Caco-2 (cell line): Measurements from ENCODE around the gene TEKT3. TPM values are rescaled to one million over a fixed set of nuclear protein-coding genes. Genes with fewer than 3 reads are reported as not detected.

Experiments used
- BruUV-seq: library from RNA; stranded (reverse); fragments of 400-500 nt; replicated peaks from 2 replicates; lab custom pipeline; 2021; lab: Mats Ljungman, UMichigan
- CTCF ChIA-PET: fragments of 300-600 bp; sonication (Branson Sonifier 250); formaldehyde crosslinking; loops from one replicate; lab custom pipeline; 2022; ENCODE audit warnings: antibody characterized with exemption; lab: Charles Lee
- POLR2A ChIA-PET: fragments of 300-600 bp; sonication (Branson Sonifier 250); formaldehyde crosslinking; loops from one replicate; lab custom pipeline; 2022; ENCODE audit warnings: antibody characterized with exemption; lab: Charles Lee
- DNase-seq, 2 experiments: peaks; one replicate each; pipeline versions ENCODE4 v3.0.0 to v3.0.0-alpha.2; 2020 to 2022
- H3K27me3 ChIP-seq: replicated peaks from 2 replicates; pipeline ENCODE4 v1.6.0; 2011; ENCODE audit warnings: low read length; ENCODE audit not compliant: control insufficient read depth, insufficient read depth
- H3K36me3 ChIP-seq: 2 replicates; pipeline ENCODE4 v1.5.1; 2011; ENCODE audit warnings: low read length; ENCODE audit not compliant: control insufficient read depth, insufficient read depth
- H3K4me1 ChIP-seq: fragments of 250-450 bp; sonication (Bioruptor Pico); 2 replicates; pipeline ENCODE4 v1.5.1; 2020; ENCODE audit warnings: mild to moderate bottlenecking
- H3K4me3 ChIP-seq: 2 replicates; pipeline ENCODE4 v1.5.1; 2011; ENCODE audit warnings: low read depth, mild to moderate bottlenecking, control low read depth, low read length
- H3K9me3 ChIP-seq: fragments of 250-450 bp; sonication (Bioruptor Pico); 2 replicates; pipeline ENCODE4 v1.5.1; 2020; ENCODE audit warnings: mild to moderate bottlenecking, moderate library complexity
- H3K27ac Mint-ChIP-seq: one replicate; pipeline ENCODE4 v1.8.0; 2022; ENCODE audit warnings: mixed read lengths; ENCODE audit not compliant: unreplicated experiment
- H3K27me3 Mint-ChIP-seq: one replicate; pipeline ENCODE4 v1.8.0; 2022; ENCODE audit warnings: mixed read lengths; ENCODE audit not compliant: insufficient read depth, unreplicated experiment
- H3K36me3 Mint-ChIP-seq: one replicate; pipeline ENCODE4 v1.8.0; 2022; ENCODE audit warnings: mild to moderate bottlenecking, mixed read lengths; ENCODE audit not compliant: insufficient read depth, unreplicated experiment
- H3K4me1 Mint-ChIP-seq: one replicate; pipeline ENCODE4 v1.8.0; 2022; ENCODE audit warnings: low read depth, mixed read lengths; ENCODE audit not compliant: unreplicated experiment
- H3K4me3 Mint-ChIP-seq: one replicate; pipeline ENCODE4 v1.8.0; 2022; ENCODE audit warnings: mild to moderate bottlenecking, moderate library complexity, mixed read lengths; ENCODE audit not compliant: unreplicated experiment
- H3K9me3 Mint-ChIP-seq: one replicate; pipeline ENCODE4 v1.8.0; 2022; ENCODE audit warnings: mixed read lengths; ENCODE audit not compliant: unreplicated experiment
- intact Hi-C: fragments of 100-400 bp; cut with micrococcal nuclease; formaldehyde crosslinking; loops from one replicate; pipeline ENCODE4 v1.10.0; 2022; ENCODE audit not compliant: unreplicated experiment
- total RNA-seq: library from RNA; stranded (reverse); gene quantifications from 2 replicates; pipeline ENCODE4 v1.2.3, GENCODE V29; 2022
- TF ChIP-seq, protein P1 (sequence below), 2 experiments: fragments of 200-600 bp in 1 of 2; IDR thresholded peaks; 1 replicate in 1 of 2; 2 replicates in 1 of 2; pipeline versions ENCODE4 v1.5.1 to v1.8.0; 2011 to 2022; ENCODE audit warnings: antibody characterized with exemption in 1 of 2, control low read depth in 1 of 2, inconsistent platforms in 1 of 2, low read depth in 1 of 2, low read length in 1 of 2, mild to moderate bottlenecking in 1 of 2, moderate library complexity in 1 of 2; ENCODE audit not compliant: insufficient read depth in 1 of 2, severe bottlenecking in 1 of 2, unreplicated experiment in 1 of 2

The TEKT3 gene
- total RNA-seq, 1 experiment from 2014 or later: 0.43 TPM

DNA sequence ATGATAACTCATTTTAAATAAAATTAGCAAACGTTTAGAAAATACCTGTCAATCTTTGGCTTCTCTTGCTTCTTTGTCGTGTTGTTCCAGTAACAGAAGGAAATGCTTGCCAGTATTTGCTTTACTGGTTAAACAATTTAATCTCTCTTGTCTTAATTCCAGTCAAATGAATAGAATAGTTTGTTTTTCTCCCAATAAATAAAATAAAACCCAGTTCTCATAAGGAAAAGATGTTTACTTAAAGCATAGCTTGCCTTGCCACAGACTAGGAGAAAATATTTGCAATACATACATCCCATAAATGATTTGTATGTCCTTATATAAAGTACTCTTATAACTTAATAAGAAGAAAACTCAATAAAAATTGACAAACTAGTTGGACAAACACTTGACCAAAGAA lies 43.9 kb upstream of the TEKT3 start:
- no peaks in the 10 kb centered on the region for H3K36me3 Mint-ChIP-seq
- BruUV-seq: no TSS peak

DNA sequence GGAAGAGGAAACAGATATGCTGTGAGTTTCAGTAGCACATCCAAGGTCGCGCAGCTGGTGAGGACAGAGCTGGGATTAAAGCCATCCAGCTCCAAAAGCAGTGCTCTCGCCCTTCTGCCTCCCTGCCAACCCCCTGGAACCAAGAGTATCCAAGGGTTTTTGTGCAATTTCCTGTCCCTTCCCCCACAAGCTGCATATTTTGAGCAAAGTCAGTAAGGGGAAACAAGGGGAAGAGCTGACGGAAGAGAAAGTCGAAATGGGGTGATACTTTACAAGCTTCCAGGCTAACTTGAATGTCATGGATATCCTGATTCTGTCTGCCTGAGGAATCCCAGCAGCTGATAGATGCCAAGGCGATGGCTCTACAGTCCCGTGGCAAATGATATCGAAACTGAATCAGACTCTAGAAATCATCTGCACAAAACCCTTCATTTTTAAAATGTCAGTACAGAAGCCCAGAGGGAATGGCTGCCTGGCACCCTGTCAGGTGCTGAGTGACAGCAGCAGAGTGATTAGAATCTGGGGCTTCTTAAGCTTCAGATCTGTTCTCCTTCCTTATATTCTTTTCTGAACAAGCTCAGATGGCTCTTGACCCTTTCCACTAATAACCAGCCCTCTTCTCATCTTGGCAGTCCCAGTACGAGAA lies 42.9 kb upstream of the TEKT3 start:
- H3K4me3 Mint-ChIP-seq: no peak overlapping the region
- BruUV-seq: no TSS peak

More for the DNA sequence above, 43.9 kb upstream of the TEKT3 start:
- intact Hi-C loops: no loop called here
- Histone ChIP-seq H3K4me3 (no peak overlapping the region), H3K4me1 (no peaks in the 10 kb centered on the region), H3K9me3 (no peaks in the 10 kb centered on the region), H3K36me3 (no peaks in the 10 kb centered on the region), H3K27me3 (no peaks in the 10 kb centered on the region)
- H3K4me1 Mint-ChIP-seq: no peaks in the 10 kb centered on the region
- no peaks in the 10 kb centered on the region for H3K9me3 Mint-ChIP-seq
- no peak for DNase-seq
- ChIA-PET CTCF (no interaction called here), POLR2A (no interaction called here)
- no peak overlapping the region for H3K4me3 Mint-ChIP-seq
- H3K27ac Mint-ChIP-seq: no peak overlapping the region
- H3K27me3 Mint-ChIP-seq: no peaks in the 10 kb centered on the region
- TF ChIP-seq, protein P1, sequence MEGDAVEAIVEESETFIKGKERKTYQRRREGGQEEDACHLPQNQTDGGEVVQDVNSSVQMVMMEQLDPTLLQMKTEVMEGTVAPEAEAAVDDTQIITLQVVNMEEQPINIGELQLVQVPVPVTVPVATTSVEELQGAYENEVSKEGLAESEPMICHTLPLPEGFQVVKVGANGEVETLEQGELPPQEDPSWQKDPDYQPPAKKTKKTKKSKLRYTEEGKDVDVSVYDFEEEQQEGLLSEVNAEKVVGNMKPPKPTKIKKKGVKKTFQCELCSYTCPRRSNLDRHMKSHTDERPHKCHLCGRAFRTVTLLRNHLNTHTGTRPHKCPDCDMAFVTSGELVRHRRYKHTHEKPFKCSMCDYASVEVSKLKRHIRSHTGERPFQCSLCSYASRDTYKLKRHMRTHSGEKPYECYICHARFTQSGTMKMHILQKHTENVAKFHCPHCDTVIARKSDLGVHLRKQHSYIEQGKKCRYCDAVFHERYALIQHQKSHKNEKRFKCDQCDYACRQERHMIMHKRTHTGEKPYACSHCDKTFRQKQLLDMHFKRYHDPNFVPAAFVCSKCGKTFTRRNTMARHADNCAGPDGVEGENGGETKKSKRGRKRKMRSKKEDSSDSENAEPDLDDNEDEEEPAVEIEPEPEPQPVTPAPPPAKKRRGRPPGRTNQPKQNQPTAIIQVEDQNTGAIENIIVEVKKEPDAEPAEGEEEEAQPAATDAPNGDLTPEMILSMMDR (IDR thresholded peaks at IDR 0.05; ENCODE audit: insufficient read depth in 1 of 2, low read depth in 1 of 2, low read length in 1 of 2, severe bottlenecking in 1 of 2, unreplicated experiment in 1 of 2): no peak

DNA sequence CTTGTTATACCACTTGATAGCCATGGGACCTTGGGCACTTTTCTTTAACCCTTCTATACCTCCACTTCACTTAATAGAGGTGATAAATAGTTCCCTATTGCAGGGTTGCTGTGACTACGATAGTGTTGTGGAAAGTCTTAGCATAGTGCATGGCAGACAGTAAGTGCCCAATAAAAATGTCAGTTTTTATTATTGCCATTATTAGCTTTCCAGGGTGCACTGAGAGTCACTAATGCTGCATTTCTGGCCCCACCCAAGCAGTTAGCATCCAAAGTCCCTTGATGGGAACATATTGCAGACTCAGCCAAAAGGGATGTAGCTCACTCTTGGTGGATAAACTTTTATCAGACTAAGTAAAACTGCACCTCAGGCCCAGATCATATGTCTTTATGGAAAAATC lies 41.5 kb upstream of the TEKT3 start:
- H3K4me1 ChIP-seq: peaks cover 9% of the 10 kb centered on the region
- no peak overlapping the region for H3K4me3 Mint-ChIP-seq
- H3K9me3 ChIP-seq: no peaks in the 10 kb centered on the region
- POLR2A ChIA-PET: no interaction called here
- no peak overlapping the region for H3K4me3 ChIP-seq
- H3K4me1 Mint-ChIP-seq: no peaks in the 10 kb centered on the region
- H3K27me3 ChIP-seq: no peaks in the 10 kb centered on the region
- CTCF ChIA-PET: no interaction called here
- H3K9me3 Mint-ChIP-seq: no peaks in the 10 kb centered on the region
- H3K36me3 ChIP-seq: no peaks in the 10 kb centered on the region
- no peaks in the 10 kb centered on the region for H3K36me3 Mint-ChIP-seq
- intact Hi-C loops: no loop called here
- H3K27me3 Mint-ChIP-seq: no peaks in the 10 kb centered on the region
- TF ChIP-seq, protein P1 (IDR thresholded peaks at IDR 0.05; ENCODE audit: insufficient read depth in 1 of 2, low read depth in 1 of 2, low read length in 1 of 2, severe bottlenecking in 1 of 2, unreplicated experiment in 1 of 2): no peak
- no TSS peak for BruUV-seq
- no peak overlapping the region for H3K27ac Mint-ChIP-seq
- no peak for DNase-seq

More for the DNA sequence above, 42.9 kb upstream of the TEKT3 start:
- no peaks in the 10 kb centered on the region for H3K36me3 Mint-ChIP-seq
- H3K27ac Mint-ChIP-seq: no peak overlapping the region
- H3K4me3 ChIP-seq: no peak overlapping the region
- ChIA-PET CTCF (no interaction called here), POLR2A (no interaction called here)
- no peaks in the 10 kb centered on the region for H3K27me3 Mint-ChIP-seq
- H3K9me3 ChIP-seq: no peaks in the 10 kb centered on the region
- no peak for DNase-seq
- H3K27me3 ChIP-seq: no peaks in the 10 kb centered on the region
- intact Hi-C loops: no loop called here
- TF ChIP-seq, protein P1 (IDR thresholded peaks at IDR 0.05; ENCODE audit: insufficient read depth in 1 of 2, low read depth in 1 of 2, low read length in 1 of 2, severe bottlenecking in 1 of 2, unreplicated experiment in 1 of 2): no peak
- H3K9me3 Mint-ChIP-seq: no peaks in the 10 kb centered on the region
- no peaks in the 10 kb centered on the region for H3K4me1 Mint-ChIP-seq
- H3K4me1 ChIP-seq: no peaks in the 10 kb centered on the region
- H3K36me3 ChIP-seq: no peaks in the 10 kb centered on the region
